ENCODE measurements around the gene CD63. TPM values are rescaled to one million over a fixed set of nuclear protein-coding genes. Genes with fewer than 3 reads are reported as not detected.

Gene CD63
- total RNA-seq, 1 donor from 2014 or later, result 1,317 TPM

- no peak for TF ChIP-seq CTCF (IDR thresholded peaks at IDR 0.05)
- H3K4me3 Mint-ChIP-seq (ENCODE audit: unreplicated experiment), result no peak overlapping the region
- H3K36me3 Mint-ChIP-seq (ENCODE audit: low read depth), result peaks cover 4% of the 10 kb centered on the region
- DNase-seq (ENCODE audit: low spot score), result peak; percentile 53
- no peak overlapping the region for H3K27ac Mint-ChIP-seq (ENCODE audit: unreplicated experiment)
- no peaks in the 10 kb centered on the region for H3K9me3 Mint-ChIP-seq (ENCODE audit: low read depth)
- H3K27me3 Mint-ChIP-seq (ENCODE audit: low read depth), result peaks cover 14% of the 10 kb centered on the region
- no peaks in the 10 kb centered on the region for H3K4me1 Mint-ChIP-seq (ENCODE audit: low read depth)
Measured at GRCh38 chr12:55687746-55688145, 41.1 kb downstream of the CD63 start.

GRCh38 chr12:55686366-55687010, 42.3 kb downstream of the CD63 start:
- no peak for TF ChIP-seq CTCF (IDR thresholded peaks at IDR 0.05)
- H3K4me3 Mint-ChIP-seq (ENCODE audit: unreplicated experiment), result no peak overlapping the region
- no peak overlapping the region for H3K27ac Mint-ChIP-seq (ENCODE audit: unreplicated experiment)

GRCh38 chr12:55685671-55686070, 43.1 kb downstream of the CD63 start:
- no peak for TF ChIP-seq CTCF (IDR thresholded peaks at IDR 0.05)
- Mint-ChIP-seq H3K27me3 (ENCODE audit: low read depth) (peaks cover 17% of the 10 kb centered on the region), H3K4me3 (ENCODE audit: unreplicated experiment) (no peak overlapping the region), H3K36me3 (ENCODE audit: low read depth) (peaks cover 3% of the 10 kb centered on the region), H3K4me1 (ENCODE audit: low read depth) (peaks cover 14% of the 10 kb centered on the region), H3K27ac (ENCODE audit: unreplicated experiment) (no peak overlapping the region), H3K9me3 (ENCODE audit: low read depth) (no peaks in the 10 kb centered on the region)
- DNase-seq (ENCODE audit: low spot score), result peak; percentile 32

More at GRCh38 chr12:55686366-55687010, 42.3 kb downstream of the CD63 start:
- DNase-seq (ENCODE audit: low spot score), result peak; percentile 35
- Mint-ChIP-seq H3K36me3 (ENCODE audit: low read depth) (peaks cover 4% of the 10 kb centered on the region), H3K9me3 (ENCODE audit: low read depth) (no peaks in the 10 kb centered on the region), H3K27me3 (ENCODE audit: low read depth) (peaks cover 17% of the 10 kb centered on the region), H3K4me1 (ENCODE audit: low read depth) (peaks cover 6% of the 10 kb centered on the region)

GRCh38 chr12:55684761-55685370, 43.9 kb downstream of the CD63 start:
- peaks cover 17% of the 10 kb centered on the region for H3K27me3 Mint-ChIP-seq (ENCODE audit: low read depth)

GRCh38 chr12:55683676-55684075, 45.1 kb downstream of the CD63 start:
- H3K4me1 Mint-ChIP-seq (ENCODE audit: low read depth), result peaks cover 14% of the 10 kb centered on the region
- H3K27ac Mint-ChIP-seq (ENCODE audit: unreplicated experiment), result no peak overlapping the region
- H3K4me3 Mint-ChIP-seq (ENCODE audit: unreplicated experiment), result no peak overlapping the region
- peaks cover 3% of the 10 kb centered on the region for H3K36me3 Mint-ChIP-seq (ENCODE audit: low read depth)
- no peaks in the 10 kb centered on the region for H3K9me3 Mint-ChIP-seq (ENCODE audit: low read depth)
- peaks cover 17% of the 10 kb centered on the region for H3K27me3 Mint-ChIP-seq (ENCODE audit: low read depth)
- no peak for TF ChIP-seq CTCF (IDR thresholded peaks at IDR 0.05)
- peak; percentile 4 for DNase-seq (ENCODE audit: low spot score)

More at GRCh38 chr12:55684761-55685370, 43.9 kb downstream of the CD63 start:
- Mint-ChIP-seq H3K36me3 (ENCODE audit: low read depth) (peaks cover 3% of the 10 kb centered on the region), H3K4me1 (ENCODE audit: low read depth) (peaks cover 14% of the 10 kb centered on the region), H3K27ac (ENCODE audit: unreplicated experiment) (no peak overlapping the region), H3K4me3 (ENCODE audit: unreplicated experiment) (no peak overlapping the region), H3K9me3 (ENCODE audit: low read depth) (no peaks in the 10 kb centered on the region)
- TF ChIP-seq CTCF (IDR thresholded peaks at IDR 0.05), result no peak
- no peak for DNase-seq (ENCODE audit: low spot score)
